Liver (tissue), 9 donors: ENCODE measurements around the gene BBS10. TPM values are rescaled to one million over a fixed set of nuclear protein-coding genes. Genes with fewer than 3 reads are reported as not detected.

Experiments
- DNase-seq: peaks from one replicate; pipeline ENCODE4 v3.0.0-alpha.2; 2017; ENCODE audit warnings: low spot score
- H3K27ac ChIP-seq, 2 donors: one replicate each; pipeline ENCODE4 v1.7.0; 2013; ENCODE audit warnings: inconsistent platforms in 2 of 2, low read length in 2 of 2, control low read depth in 1 of 2, low read depth in 1 of 2, mild to moderate bottlenecking in 1 of 2
- H3K27me3 ChIP-seq, 4 donors: one replicate each; pipeline versions ENCODE4 v1.6.1 to v1.7.0; 2013; ENCODE audit warnings: low read length in 3 of 4, inconsistent platforms in 1 of 4, mild to moderate bottlenecking in 1 of 4, moderate library complexity in 1 of 4; ENCODE audit not compliant: control insufficient read depth in 4 of 4, insufficient read depth in 4 of 4
- H3K36me3 ChIP-seq, 4 donors: one replicate each; pipeline versions ENCODE4 v1.6.1 to v1.7.0; 2013; ENCODE audit warnings: low read length in 3 of 4, mild to moderate bottlenecking in 3 of 4, low read depth in 1 of 4, moderate library complexity in 1 of 4; ENCODE audit not compliant: control insufficient read depth in 4 of 4, insufficient read depth in 3 of 4
- H3K4me1 ChIP-seq, 4 donors: one replicate each; pipeline versions ENCODE4 v1.6.1 to v1.7.0; 2013; ENCODE audit warnings: low read length in 3 of 4, mild to moderate bottlenecking in 3 of 4, moderate library complexity in 1 of 4; ENCODE audit not compliant: control insufficient read depth in 4 of 4, insufficient read depth in 4 of 4
- H3K4me3 ChIP-seq, 3 donors: one replicate each; pipeline versions ENCODE4 v1.6.1 to v1.7.0; 2013; ENCODE audit warnings: low read length in 3 of 3, control low read depth in 1 of 3, low read depth in 1 of 3, mild to moderate bottlenecking in 1 of 3
- H3K9ac ChIP-seq, 2 donors: one replicate each; pipeline ENCODE4 v1.7.0; 2013; ENCODE audit warnings: low read length in 2 of 2, mild to moderate bottlenecking in 2 of 2, moderate library complexity in 2 of 2, control low read depth in 1 of 2, low read depth in 1 of 2
- H3K9me3 ChIP-seq, 4 donors: one replicate each; pipeline versions ENCODE4 v1.6.1 to v1.7.0; 2013; ENCODE audit warnings: low read length in 3 of 4; ENCODE audit not compliant: control insufficient read depth in 4 of 4
- EGR1 ChIP-seq, 2 donors: IDR thresholded peaks; 2 replicates each; pipeline ENCODE4 v1.6.1; 2016 to 2018; ENCODE audit warnings: antibody characterized with exemption in 2 of 2, low read depth in 2 of 2
- FOXA1 ChIP-seq: IDR thresholded peaks from 2 replicates; pipeline ENCODE4 v1.6.1; 2016; ENCODE audit warnings: antibody characterized with exemption
- FOXA2 ChIP-seq: IDR thresholded peaks from 2 replicates; pipeline ENCODE4 v1.6.1; 2016; ENCODE audit warnings: antibody characterized with exemption
- GABPA ChIP-seq, 2 donors: IDR thresholded peaks in 1 of 2; conservative IDR thresholded peaks in 1 of 2; 2 replicates each; pipeline ENCODE4 v1.6.1; 2016; ENCODE audit warnings: antibody characterized with exemption in 2 of 2, mild to moderate bottlenecking in 1 of 2, moderate library complexity in 1 of 2
- HNF4A ChIP-seq, 2 donors: conservative IDR thresholded peaks; 2 replicates each; pipeline ENCODE4 v1.6.1; 2016; ENCODE audit warnings: antibody characterized with exemption in 2 of 2, mild to moderate bottlenecking in 2 of 2
- HNF4G ChIP-seq: IDR thresholded peaks from 2 replicates; pipeline ENCODE4 v1.6.1; 2016; ENCODE audit warnings: antibody characterized with exemption
- JUND ChIP-seq, 2 donors: IDR thresholded peaks; 2 replicates each; pipeline ENCODE4 v1.6.1; 2016; ENCODE audit warnings: antibody characterized with exemption in 2 of 2
- MAX ChIP-seq: IDR thresholded peaks from 2 replicates; pipeline ENCODE4 v1.6.1; 2016; ENCODE audit warnings: antibody characterized with exemption
- NR2F2 ChIP-seq: IDR thresholded peaks from 2 replicates; pipeline ENCODE4 v1.6.1; 2016; ENCODE audit warnings: antibody characterized with exemption
- RAD21 ChIP-seq, 2 donors: IDR thresholded peaks; 2 replicates each; pipeline ENCODE4 v1.6.1; 2016; ENCODE audit warnings: antibody characterized with exemption in 2 of 2, mild to moderate bottlenecking in 2 of 2
- RXRA ChIP-seq, 2 donors: IDR thresholded peaks; 2 replicates each; pipeline ENCODE4 v1.6.1; 2017 to 2018; ENCODE audit warnings: antibody characterized with exemption in 2 of 2, mild to moderate bottlenecking in 1 of 2
- SP1 ChIP-seq: IDR thresholded peaks from 2 replicates; pipeline ENCODE4 v1.6.1; 2018; ENCODE audit warnings: antibody characterized with exemption, mild to moderate bottlenecking
- TAF1 ChIP-seq: conservative IDR thresholded peaks from 2 replicates; pipeline ENCODE4 v1.6.1; 2016; ENCODE audit warnings: antibody characterized with exemption, mild to moderate bottlenecking
- YY1 ChIP-seq: IDR thresholded peaks from 2 replicates; pipeline ENCODE4 v1.6.1; 2016; ENCODE audit warnings: antibody characterized with exemption, mild to moderate bottlenecking
- polyA plus RNA-seq, 2 donors: library from polyadenylated mRNA; stranded (reverse) in 1 of 2; unstranded in 1 of 2; fragments of 200-250 nt in 1 of 2; fragments of >200 nt in 1 of 2; fragmentation: Nextera tagmentation in 1 of 2; extraction: Ambion mirVana in 1 of 2; gene quantifications; one replicate each; pipeline versions ENCODE4 v1.2.1 to v1.2.3, GENCODE V29; 2013 to 2015
- total RNA-seq, 2 donors: library from RNA; depleted of rRNA; stranded (reverse); fragments of >200 nt; gene quantifications; one replicate each; pipeline ENCODE4 v1.2.3, GENCODE V29; 2014
- TF ChIP-seq, protein P1 (sequence below): IDR thresholded peaks from 2 replicates; pipeline ENCODE4 v1.6.1; 2016; ENCODE audit warnings: antibody characterized with exemption
- TF ChIP-seq, protein P2 (sequence below): IDR thresholded peaks from 2 replicates; pipeline ENCODE4 v1.6.1; 2016; ENCODE audit warnings: antibody characterized with exemption
- TF ChIP-seq, protein P3 (sequence below): IDR thresholded peaks from 2 replicates; pipeline ENCODE4 v1.6.1; 2016; ENCODE audit warnings: antibody characterized with exemption, mild to moderate bottlenecking
- TF ChIP-seq, protein P4 (sequence below): fragments of 150-350 bp; IDR thresholded peaks from 2 replicates; pipeline ENCODE4 v1.5.1; 2017; ENCODE audit warnings: improper control_type of control experiment, low read depth, low read length; ENCODE audit not compliant: missing input control
- donor health status: healthy.
- donor health status: healthy.
- donor health status: healthy.
- donor health status: healthy.
- donor health status: healthy.

BBS10 gene
- total and polyA plus RNA-seq, 4 donors = 2.5 to 6.7 (median 4.0) TPM

GRCh38 chr12:76311796-76312195 lies 36.4 kb downstream of the BBS10 start (continued):
- TF ChIP-seq, protein P1, sequence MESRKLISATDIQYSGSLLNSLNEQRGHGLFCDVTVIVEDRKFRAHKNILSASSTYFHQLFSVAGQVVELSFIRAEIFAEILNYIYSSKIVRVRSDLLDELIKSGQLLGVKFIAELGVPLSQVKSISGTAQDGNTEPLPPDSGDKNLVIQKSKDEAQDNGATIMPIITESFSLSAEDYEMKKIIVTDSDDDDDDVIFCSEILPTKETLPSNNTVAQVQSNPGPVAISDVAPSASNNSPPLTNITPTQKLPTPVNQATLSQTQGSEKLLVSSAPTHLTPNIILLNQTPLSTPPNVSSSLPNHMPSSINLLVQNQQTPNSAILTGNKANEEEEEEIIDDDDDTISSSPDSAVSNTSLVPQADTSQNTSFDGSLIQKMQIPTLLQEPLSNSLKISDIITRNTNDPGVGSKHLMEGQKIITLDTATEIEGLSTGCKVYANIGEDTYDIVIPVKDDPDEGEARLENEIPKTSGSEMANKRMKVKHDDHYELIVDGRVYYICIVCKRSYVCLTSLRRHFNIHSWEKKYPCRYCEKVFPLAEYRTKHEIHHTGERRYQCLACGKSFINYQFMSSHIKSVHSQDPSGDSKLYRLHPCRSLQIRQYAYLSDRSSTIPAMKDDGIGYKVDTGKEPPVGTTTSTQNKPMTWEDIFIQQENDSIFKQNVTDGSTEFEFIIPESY = no peak
- no peak for TF ChIP-seq RAD21 (IDR thresholded peaks at IDR 0.05)

- no peak overlapping the region for H3K9ac ChIP-seq
- H3K4me3 ChIP-seq = no peak overlapping the region
- no peaks in the 10 kb centered on the region for H3K27me3 ChIP-seq
- TF ChIP-seq EGR1 (IDR thresholded peaks at IDR 0.05; ENCODE audit: low read depth in 2 of 2) (no peak), YY1 (no peak), HNF4A (conservative IDR thresholded peaks at IDR 0.05) (no peak), HNF4G (no peak), MAX (no peak), RAD21 (IDR thresholded peaks at IDR 0.05) (no peak), SP1 (no peak), GABPA (IDR thresholded peaks at IDR 0.05 in 1 of 2, conservative IDR thresholded peaks at IDR 0.05 in 1 of 2) (no peak), JUND (IDR thresholded peaks at IDR 0.05) (no peak), FOXA2 (no peak), NR2F2 (no peak), FOXA1 (no peak), TAF1 (no peak), RXRA (IDR thresholded peaks at IDR 0.05) (no peak)
- TF ChIP-seq, protein P2, sequence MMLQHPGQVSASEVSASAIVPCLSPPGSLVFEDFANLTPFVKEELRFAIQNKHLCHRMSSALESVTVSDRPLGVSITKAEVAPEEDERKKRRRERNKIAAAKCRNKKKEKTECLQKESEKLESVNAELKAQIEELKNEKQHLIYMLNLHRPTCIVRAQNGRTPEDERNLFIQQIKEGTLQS = no peak
- TF ChIP-seq, protein P1 = no peak
- TF ChIP-seq, protein P3, sequence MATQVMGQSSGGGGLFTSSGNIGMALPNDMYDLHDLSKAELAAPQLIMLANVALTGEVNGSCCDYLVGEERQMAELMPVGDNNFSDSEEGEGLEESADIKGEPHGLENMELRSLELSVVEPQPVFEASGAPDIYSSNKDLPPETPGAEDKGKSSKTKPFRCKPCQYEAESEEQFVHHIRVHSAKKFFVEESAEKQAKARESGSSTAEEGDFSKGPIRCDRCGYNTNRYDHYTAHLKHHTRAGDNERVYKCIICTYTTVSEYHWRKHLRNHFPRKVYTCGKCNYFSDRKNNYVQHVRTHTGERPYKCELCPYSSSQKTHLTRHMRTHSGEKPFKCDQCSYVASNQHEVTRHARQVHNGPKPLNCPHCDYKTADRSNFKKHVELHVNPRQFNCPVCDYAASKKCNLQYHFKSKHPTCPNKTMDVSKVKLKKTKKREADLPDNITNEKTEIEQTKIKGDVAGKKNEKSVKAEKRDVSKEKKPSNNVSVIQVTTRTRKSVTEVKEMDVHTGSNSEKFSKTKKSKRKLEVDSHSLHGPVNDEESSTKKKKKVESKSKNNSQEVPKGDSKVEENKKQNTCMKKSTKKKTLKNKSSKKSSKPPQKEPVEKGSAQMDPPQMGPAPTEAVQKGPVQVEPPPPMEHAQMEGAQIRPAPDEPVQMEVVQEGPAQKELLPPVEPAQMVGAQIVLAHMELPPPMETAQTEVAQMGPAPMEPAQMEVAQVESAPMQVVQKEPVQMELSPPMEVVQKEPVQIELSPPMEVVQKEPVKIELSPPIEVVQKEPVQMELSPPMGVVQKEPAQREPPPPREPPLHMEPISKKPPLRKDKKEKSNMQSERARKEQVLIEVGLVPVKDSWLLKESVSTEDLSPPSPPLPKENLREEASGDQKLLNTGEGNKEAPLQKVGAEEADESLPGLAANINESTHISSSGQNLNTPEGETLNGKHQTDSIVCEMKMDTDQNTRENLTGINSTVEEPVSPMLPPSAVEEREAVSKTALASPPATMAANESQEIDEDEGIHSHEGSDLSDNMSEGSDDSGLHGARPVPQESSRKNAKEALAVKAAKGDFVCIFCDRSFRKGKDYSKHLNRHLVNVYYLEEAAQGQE = no peak
- TF ChIP-seq, protein P4, sequence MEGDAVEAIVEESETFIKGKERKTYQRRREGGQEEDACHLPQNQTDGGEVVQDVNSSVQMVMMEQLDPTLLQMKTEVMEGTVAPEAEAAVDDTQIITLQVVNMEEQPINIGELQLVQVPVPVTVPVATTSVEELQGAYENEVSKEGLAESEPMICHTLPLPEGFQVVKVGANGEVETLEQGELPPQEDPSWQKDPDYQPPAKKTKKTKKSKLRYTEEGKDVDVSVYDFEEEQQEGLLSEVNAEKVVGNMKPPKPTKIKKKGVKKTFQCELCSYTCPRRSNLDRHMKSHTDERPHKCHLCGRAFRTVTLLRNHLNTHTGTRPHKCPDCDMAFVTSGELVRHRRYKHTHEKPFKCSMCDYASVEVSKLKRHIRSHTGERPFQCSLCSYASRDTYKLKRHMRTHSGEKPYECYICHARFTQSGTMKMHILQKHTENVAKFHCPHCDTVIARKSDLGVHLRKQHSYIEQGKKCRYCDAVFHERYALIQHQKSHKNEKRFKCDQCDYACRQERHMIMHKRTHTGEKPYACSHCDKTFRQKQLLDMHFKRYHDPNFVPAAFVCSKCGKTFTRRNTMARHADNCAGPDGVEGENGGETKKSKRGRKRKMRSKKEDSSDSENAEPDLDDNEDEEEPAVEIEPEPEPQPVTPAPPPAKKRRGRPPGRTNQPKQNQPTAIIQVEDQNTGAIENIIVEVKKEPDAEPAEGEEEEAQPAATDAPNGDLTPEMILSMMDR = no peak
- H3K4me1 ChIP-seq = no peaks in the 10 kb centered on the region
- no peak for DNase-seq
- no peaks in the 10 kb centered on the region for H3K36me3 ChIP-seq
- H3K9me3 ChIP-seq = no peaks in the 10 kb centered on the region
- no peak overlapping the region for H3K27ac ChIP-seq
Observed at GRCh38 chr12:76310110-76310509, 38.1 kb downstream of the BBS10 start.
